Stimulated activated CD4-positive, alpha-beta T cell treated with anti-CD3 and anti-CD28 coated beads, Interleukin-1b, Interleukin-23, amount 100 ng/mL, for 4 hours (primary cell): ENCODE measurements around the gene SLC9A8.
"Not testable (repeated sequence)": the region's sequence is repeated elsewhere in the genome, so short reads cannot be mapped to it uniquely, and the experiment has no call there.

Experiments used
- DNase-seq, 2 donors: peaks; one replicate each; pipeline ENCODE4 v3.0.0-alpha.2; 2020; ENCODE audit warnings: low read depth in 2 of 2

Gene SLC9A8

GRCh38 chr20:49850463-49851230 is 38.0 kb downstream of the SLC9A8 start:
- DNase-seq, result no peak

- DNase-seq, result no peak
Observed at GRCh38 chr20:49851231-49851705, 38.6 kb downstream of the SLC9A8 start.

- no peak for DNase-seq
Observed at GRCh38 chr20:49851991-49852390, 39.4 kb downstream of the SLC9A8 start.

- DNase-seq, result no peak
Observed at GRCh38 chr20:49852522-49853080, 40.0 kb downstream of the SLC9A8 start.

- no peak for DNase-seq
Observed at GRCh38 chr20:49853640-49854039, 41.0 kb downstream of the SLC9A8 start.

- no peak for DNase-seq
Observed at GRCh38 chr20:49854190-49854875, 41.7 kb downstream of the SLC9A8 start.

GRCh38 chr20:49856904-49857303 is 44.3 kb downstream of the SLC9A8 start:
- no peak for DNase-seq

GRCh38 chr20:49858076-49858585 is 45.5 kb downstream of the SLC9A8 start:
- no peak for DNase-seq

GRCh38 chr20:49859011-49859410 is 46.4 kb downstream of the SLC9A8 start:
- no peak for DNase-seq

- DNase-seq, result no peak
Observed at GRCh38 chr20:49859807-49860206, 47.2 kb downstream of the SLC9A8 start.

- not testable (repeated sequence) for DNase-seq
Observed at GRCh38 chr20:49861232-49861631, 48.6 kb downstream of the SLC9A8 start.

- no peak for DNase-seq
Observed at GRCh38 chr20:49862607-49863200, 50.1 kb downstream of the SLC9A8 start.

GRCh38 chr20:49863666-49864065 is 51.0 kb downstream of the SLC9A8 start:
- DNase-seq, result no peak

GRCh38 chr20:49865559-49865958 is 52.9 kb downstream of the SLC9A8 start:
- no peak for DNase-seq

GRCh38 chr20:49866051-49866450 is 53.4 kb downstream of the SLC9A8 start:
- no peak for DNase-seq

GRCh38 chr20:49867453-49868215 is 55.0 kb downstream of the SLC9A8 start:
- DNase-seq, result no peak

- no peak for DNase-seq
Observed at GRCh38 chr20:49868538-49868937, 55.9 kb downstream of the SLC9A8 start.

- no peak for DNase-seq
Observed at GRCh38 chr20:49868964-49869363, 56.3 kb downstream of the SLC9A8 start.

- no peak for DNase-seq
Observed at GRCh38 chr20:49870261-49870660, 57.6 kb downstream of the SLC9A8 start.

GRCh38 chr20:49871391-49871948 is 58.8 kb downstream of the SLC9A8 start:
- DNase-seq, result no peak

- DNase-seq, result no peak
Observed at GRCh38 chr20:49872056-49872455, 59.4 kb downstream of the SLC9A8 start.
